Type B pancreatic cell (in vitro differentiated cells): Measurements from ENCODE around the gene NCCRP1. TPM values are rescaled to one million over a fixed set of nuclear protein-coding genes. Genes with fewer than 3 reads are reported as not detected.

Source experiments
- DNase-seq: peaks from one replicate; pipeline ENCODE4 v3.0.0; 2021; ENCODE audit warnings: mixed read lengths; ENCODE audit not compliant: unreplicated experiment; ENCODE audit errors: extremely low spot score
- H3K27ac Mint-ChIP-seq: 2 replicates; pipeline ENCODE4 v1.8.0; 2021; ENCODE audit warnings: mild to moderate bottlenecking, mixed read lengths
- H3K27me3 Mint-ChIP-seq: 2 replicates; pipeline ENCODE4 v1.8.0; 2021; ENCODE audit warnings: mixed read lengths
- H3K36me3 Mint-ChIP-seq: 2 replicates; pipeline ENCODE4 v1.8.0; 2021; ENCODE audit warnings: mixed read lengths
- H3K4me1 Mint-ChIP-seq: one replicate; pipeline ENCODE4 v1.8.0; 2021; ENCODE audit warnings: mixed read lengths; ENCODE audit not compliant: unreplicated experiment
- H3K4me3 Mint-ChIP-seq: 2 replicates; pipeline ENCODE4 v1.8.0; 2021; ENCODE audit warnings: mild to moderate bottlenecking, mixed read lengths
- H3K9me3 Mint-ChIP-seq: 2 replicates; pipeline ENCODE4 v1.8.0; 2021; ENCODE audit warnings: mixed read lengths
- total RNA-seq: library from RNA; stranded (reverse); gene quantifications from 2 replicates; pipeline ENCODE4 v1.2.1, GENCODE V29; 2021; ENCODE audit warnings: low replicate concordance
- TF ChIP-seq, protein P1 (sequence below): fragments of 200-600 bp; sonication (generic); conservative IDR thresholded peaks from 2 replicates; pipeline ENCODE4 v1.5.0; 2021; ENCODE audit warnings: antibody characterized with exemption, mild to moderate bottlenecking

The NCCRP1 gene
- total RNA-seq, 1 donor from 2014 or later, result 19.0 TPM

DNA sequence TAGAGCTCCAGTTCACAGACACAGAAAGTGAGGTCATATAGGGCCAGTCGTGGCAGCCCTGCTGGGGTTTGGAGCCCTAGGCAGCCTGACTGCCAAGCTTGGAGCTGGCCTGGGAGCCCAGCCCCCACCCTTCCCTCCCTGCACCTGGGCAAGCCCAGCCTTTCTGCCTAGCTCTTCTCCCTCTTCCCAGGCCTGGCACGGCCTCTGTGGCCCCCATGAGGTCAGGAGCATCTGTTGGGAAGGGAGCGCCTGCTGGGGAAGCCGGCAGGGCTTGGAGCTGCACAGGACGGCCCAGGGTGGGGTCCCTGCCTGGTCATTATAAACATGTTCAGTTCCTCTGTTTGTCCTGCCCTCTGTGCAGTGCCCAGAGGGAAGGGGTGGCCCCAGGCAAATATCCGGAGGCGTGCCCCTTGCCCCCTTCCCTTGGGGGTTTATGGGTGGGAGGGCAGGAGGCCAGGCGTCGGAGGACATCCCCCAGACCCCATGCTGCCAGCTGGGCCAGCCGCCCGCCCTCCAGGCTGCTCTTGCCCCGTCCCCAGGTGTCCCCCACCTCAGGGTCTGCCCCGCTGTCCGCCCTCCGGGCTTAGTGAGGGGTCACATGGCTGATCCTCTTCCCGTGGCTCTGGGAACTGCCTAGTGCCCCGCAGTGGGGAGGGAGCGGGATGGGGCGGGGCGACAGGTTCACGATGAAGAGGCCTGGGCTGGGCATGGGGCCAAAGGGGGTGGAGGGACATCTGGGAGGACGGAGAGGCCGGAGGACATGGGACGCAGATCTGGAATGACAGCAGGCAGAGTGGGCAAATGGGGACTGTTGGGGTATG lies 30.0 kb upstream of the NCCRP1 start:
- peak overlapping the region; percentile 56 for H3K27ac Mint-ChIP-seq
- peaks cover 25% of the 10 kb centered on the region for H3K4me1 Mint-ChIP-seq
- no peak for DNase-seq
- H3K36me3 Mint-ChIP-seq, result no peaks in the 10 kb centered on the region
- peak overlapping the region; percentile 60 for H3K4me3 Mint-ChIP-seq
- no peaks in the 10 kb centered on the region for H3K27me3 Mint-ChIP-seq
- H3K9me3 Mint-ChIP-seq, result no peaks in the 10 kb centered on the region
- TF ChIP-seq, protein P1, sequence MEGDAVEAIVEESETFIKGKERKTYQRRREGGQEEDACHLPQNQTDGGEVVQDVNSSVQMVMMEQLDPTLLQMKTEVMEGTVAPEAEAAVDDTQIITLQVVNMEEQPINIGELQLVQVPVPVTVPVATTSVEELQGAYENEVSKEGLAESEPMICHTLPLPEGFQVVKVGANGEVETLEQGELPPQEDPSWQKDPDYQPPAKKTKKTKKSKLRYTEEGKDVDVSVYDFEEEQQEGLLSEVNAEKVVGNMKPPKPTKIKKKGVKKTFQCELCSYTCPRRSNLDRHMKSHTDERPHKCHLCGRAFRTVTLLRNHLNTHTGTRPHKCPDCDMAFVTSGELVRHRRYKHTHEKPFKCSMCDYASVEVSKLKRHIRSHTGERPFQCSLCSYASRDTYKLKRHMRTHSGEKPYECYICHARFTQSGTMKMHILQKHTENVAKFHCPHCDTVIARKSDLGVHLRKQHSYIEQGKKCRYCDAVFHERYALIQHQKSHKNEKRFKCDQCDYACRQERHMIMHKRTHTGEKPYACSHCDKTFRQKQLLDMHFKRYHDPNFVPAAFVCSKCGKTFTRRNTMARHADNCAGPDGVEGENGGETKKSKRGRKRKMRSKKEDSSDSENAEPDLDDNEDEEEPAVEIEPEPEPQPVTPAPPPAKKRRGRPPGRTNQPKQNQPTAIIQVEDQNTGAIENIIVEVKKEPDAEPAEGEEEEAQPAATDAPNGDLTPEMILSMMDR, result no peak

GRCh38 chr19:39167461-39168257 lies 29.1 kb upstream of the NCCRP1 start:
- no peaks in the 10 kb centered on the region for H3K27me3 Mint-ChIP-seq
- peak overlapping the region; percentile 60 for H3K4me3 Mint-ChIP-seq
- H3K4me1 Mint-ChIP-seq, result peaks cover 21% of the 10 kb centered on the region
- TF ChIP-seq, protein P1, result no peak
- no peaks in the 10 kb centered on the region for H3K36me3 Mint-ChIP-seq
- peak overlapping the region; percentile 56 for H3K27ac Mint-ChIP-seq
- DNase-seq, result no peak
- H3K9me3 Mint-ChIP-seq, result no peaks in the 10 kb centered on the region

DNA sequence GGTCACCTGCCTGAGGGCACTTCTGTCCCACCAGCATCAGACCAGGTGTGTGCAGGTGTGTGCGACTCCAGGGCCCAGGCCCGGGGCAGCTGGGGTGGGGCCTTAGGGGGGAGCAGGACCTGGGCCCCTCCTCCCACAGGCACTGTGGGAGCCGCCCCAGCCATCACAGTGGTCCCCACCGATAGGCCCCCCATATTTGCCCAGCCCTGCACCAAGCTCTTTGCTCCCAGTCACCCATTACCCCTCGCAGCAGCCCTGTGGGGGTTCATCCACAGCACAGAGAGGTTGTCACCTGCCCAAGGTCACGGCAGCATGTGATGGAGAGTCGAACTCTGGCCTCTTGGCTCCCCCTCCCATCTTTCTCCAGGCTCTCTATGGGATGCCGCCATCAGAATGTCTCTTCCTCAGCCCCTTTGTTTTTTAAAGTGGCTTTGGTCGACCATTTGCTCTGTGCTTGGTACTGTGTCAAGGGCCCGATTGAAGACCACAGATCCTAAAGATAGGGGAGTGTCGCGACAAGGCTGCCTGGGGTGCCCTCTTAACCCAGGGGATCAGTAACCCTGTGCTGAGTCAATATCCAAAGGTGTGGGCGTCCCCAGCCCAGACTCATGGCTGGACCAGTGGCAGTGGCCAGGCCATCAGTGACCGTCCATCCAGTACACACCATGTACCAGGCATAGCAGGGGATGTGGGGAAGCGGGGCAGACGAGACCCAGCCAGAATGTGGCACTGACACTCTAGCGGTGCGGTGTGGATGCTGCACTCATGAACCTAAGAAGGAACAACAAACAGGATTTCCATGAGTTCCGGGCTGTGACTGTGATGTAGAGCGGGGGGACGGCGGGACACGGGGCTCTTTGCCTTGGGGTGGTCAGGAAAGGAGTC lies 28.3 kb upstream of the NCCRP1 start:
- no peak for DNase-seq
- Mint-ChIP-seq H3K27ac (peak overlapping the region; percentile 79), H3K27me3 (no peaks in the 10 kb centered on the region), H3K4me1 (peaks cover 14% of the 10 kb centered on the region), H3K9me3 (no peaks in the 10 kb centered on the region), H3K36me3 (no peaks in the 10 kb centered on the region), H3K4me3 (peak overlapping the region; percentile 47)
- TF ChIP-seq, protein P1, result no peak

DNA sequence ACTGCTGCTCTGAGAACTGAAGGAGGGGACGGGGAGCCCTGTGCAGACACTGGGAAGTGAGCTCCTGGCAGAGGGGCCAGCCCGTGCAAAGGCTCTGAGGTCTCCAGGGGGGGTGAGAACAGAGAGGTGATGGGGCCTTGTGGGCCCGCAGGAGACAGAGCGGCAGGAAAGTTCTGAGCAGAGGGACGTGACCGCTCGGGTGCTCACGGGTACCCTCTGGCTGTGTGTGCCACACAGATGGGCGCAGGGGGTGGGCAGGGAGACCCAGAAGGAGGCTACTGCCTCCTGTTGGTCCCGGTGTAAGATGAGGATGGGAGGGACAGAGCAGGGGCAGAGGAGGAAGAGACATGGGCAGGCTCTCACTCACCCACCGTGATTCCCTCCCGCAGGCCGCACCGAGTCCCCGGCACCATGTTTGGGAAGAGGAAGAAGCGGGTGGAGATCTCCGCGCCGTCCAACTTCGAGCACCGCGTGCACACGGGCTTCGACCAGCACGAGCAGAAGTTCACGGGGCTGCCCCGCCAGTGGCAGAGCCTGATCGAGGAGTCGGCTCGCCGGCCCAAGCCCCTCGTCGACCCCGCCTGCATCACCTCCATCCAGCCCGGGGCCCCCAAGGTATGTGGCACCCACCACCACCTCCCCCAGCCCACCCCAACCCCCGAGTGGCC lies 27.5 kb upstream of the NCCRP1 start:
- Mint-ChIP-seq H3K4me3 (no peak overlapping the region), H3K27ac (peak overlapping the region; percentile 79), H3K36me3 (no peaks in the 10 kb centered on the region), H3K9me3 (no peaks in the 10 kb centered on the region), H3K27me3 (no peaks in the 10 kb centered on the region), H3K4me1 (peaks cover 11% of the 10 kb centered on the region)
- no peak for DNase-seq
- TF ChIP-seq, protein P1, result no peak
